SK-N-SH (cell line): ENCODE data around the gene MBLAC1. TPM values are rescaled to one million over a fixed set of nuclear protein-coding genes. Genes with fewer than 3 reads are reported as not detected.

Experiments used
- CTCF ChIA-PET: fragments of 300-600, 350-600 bp; formaldehyde crosslinking; extraction: SDS; loops from one replicate; lab custom pipeline; 2021; lab: Yijun Ruan, JAX
- POLR2A ChIA-PET: fragments of 350-600 bp; sonication (Branson Sonifier 250); formaldehyde crosslinking; extraction: SDS; loops from one replicate; lab custom pipeline; 2020; ENCODE audit warnings: antibody characterized with exemption, inconsistent platforms; lab: Yijun Ruan, JAX
- DNase-seq: peaks from one replicate; pipeline ENCODE4 v3.0.0; 2012
- H2AFZ ChIP-seq: fragments of 200-600 bp; sonication (generic); 2 replicates; pipeline ENCODE4 v1.8.1; 2016; ENCODE audit warnings: antibody characterized with exemption, mild to moderate bottlenecking, low read depth
- H3F3A ChIP-seq: fragments of 200-600 bp; sonication (generic); replicated peaks from 2 replicates; pipeline ENCODE3; 2016; ENCODE audit warnings: antibody characterized with exemption, mild to moderate bottlenecking; ENCODE audit not compliant: insufficient read depth
- H3K27ac ChIP-seq, 2 experiments: fragments of 200-500 bp in 1 of 2; fragments of 200-600 bp in 1 of 2; sonication (Bioruptor generic) in 1 of 2; sonication (generic), shearing (Covaris generic) in 1 of 2; 2 replicates each; pipeline versions ENCODE4 v1.5.1 to v1.6.1; 2014 to 2016; ENCODE audit warnings: low read depth in 2 of 2, inconsistent platforms in 1 of 2, low read length in 1 of 2, mild to moderate bottlenecking in 1 of 2, mixed read lengths in 1 of 2
- H3K27me3 ChIP-seq: fragments of 200-600 bp; sonication (generic), shearing (Covaris generic); 2 replicates; pipeline ENCODE4 v1.6.1; 2016; ENCODE audit warnings: mixed run types; ENCODE audit not compliant: insufficient read depth
- H3K36me3 ChIP-seq, 2 experiments: fragments of 200-500 bp in 1 of 2; fragments of 200-600 bp in 1 of 2; sonication (Bioruptor generic) in 1 of 2; sonication (generic) in 1 of 2; replicated peaks in 1 of 2; 2 replicates each; pipeline versions ENCODE3 to v1.5.1; 2014 to 2016; ENCODE audit warnings: low read length in 1 of 2, mild to moderate bottlenecking in 1 of 2; ENCODE audit not compliant: insufficient read depth in 2 of 2, control insufficient read depth in 1 of 2
- H3K4me1 ChIP-seq, 2 experiments: fragments of 200-500 bp in 1 of 2; fragments of 200-600 bp in 1 of 2; sonication (Bioruptor generic) in 1 of 2; sonication (generic), shearing (Covaris generic) in 1 of 2; 2 replicates each; pipeline versions ENCODE4 v1.5.1 to v1.6.1; 2014 to 2016; ENCODE audit warnings: low read depth in 1 of 2, low read length in 1 of 2, mixed run types in 1 of 2; ENCODE audit not compliant: insufficient read depth in 2 of 2, control insufficient read depth in 1 of 2
- H3K4me2 ChIP-seq: fragments of 200-600 bp; sonication (generic), shearing (Covaris generic); 2 replicates; pipeline ENCODE4 v1.6.1; 2017; ENCODE audit warnings: mixed run types
- H3K4me3 ChIP-seq, 2 experiments: fragments of 200-500 bp in 1 of 2; fragments of 200-600 bp in 1 of 2; sonication (Bioruptor generic) in 1 of 2; sonication (generic), shearing (Covaris generic) in 1 of 2; 2 replicates each; pipeline versions ENCODE4 v1.5.1 to v1.8.1; 2014 to 2016; ENCODE audit warnings: low read depth in 2 of 2, inconsistent platforms in 1 of 2, low read length in 1 of 2, mild to moderate bottlenecking in 1 of 2, mixed read lengths in 1 of 2, moderate library complexity in 1 of 2
- H3K79me2 ChIP-seq: fragments of 200-600 bp; sonication (generic); 2 replicates; pipeline ENCODE4 v1.8.1; 2017; ENCODE audit warnings: mild to moderate bottlenecking; ENCODE audit not compliant: insufficient read depth
- H3K9ac ChIP-seq: fragments of 200-600 bp; sonication (generic); 2 replicates; pipeline ENCODE4 v1.6.1; 2017; ENCODE audit warnings: mixed run types
- H3K9me2 ChIP-seq: fragments of 200-600 bp; sonication (generic); 2 replicates; pipeline ENCODE4 v1.6.1; 2017; ENCODE audit warnings: mixed run types
- H3K9me3 ChIP-seq: fragments of 200-600 bp; sonication (generic); 2 replicates; pipeline ENCODE4 v1.6.1; 2017; ENCODE audit warnings: mixed run types, mild to moderate bottlenecking, moderate library complexity
- H4K20me1 ChIP-seq: fragments of 200-600 bp; sonication (generic); 2 replicates; pipeline ENCODE4 v1.6.1; 2017; ENCODE audit warnings: mild to moderate bottlenecking, mixed run types; ENCODE audit not compliant: insufficient read depth
- CTCF ChIP-seq: fragments of 200-600 bp; sonication (generic); IDR thresholded peaks from 2 replicates; pipeline ENCODE4 v1.6.1; 2017; ENCODE audit warnings: antibody characterized with exemption, mild to moderate bottlenecking, moderate library complexity
- FOXJ3 ChIP-seq: sonication (generic); formaldehyde crosslinking; IDR thresholded peaks from 2 replicates; pipeline ENCODE4 v1.5.1; 2020; ENCODE audit warnings: mild to moderate bottlenecking, missing genetic modification reagents
- JUND ChIP-seq: IDR thresholded peaks from 2 replicates; pipeline ENCODE4 v1.4.0; 2012
- MXI1 ChIP-seq: IDR thresholded peaks from 2 replicates; pipeline ENCODE4 v1.6.1; 2012; ENCODE audit warnings: mild to moderate bottlenecking, low read depth, low read length, improper control_type of control experiment
- NFIC ChIP-seq: IDR thresholded peaks from 2 replicates; pipeline ENCODE4 v1.4.0; 2012; ENCODE audit warnings: borderline replicate concordance
- NRF1 ChIP-seq: IDR thresholded peaks from 2 replicates; pipeline ENCODE4 v1.6.1; 2012; ENCODE audit warnings: low read depth, mild to moderate bottlenecking, low read length
- PBX3 ChIP-seq: IDR thresholded peaks from 2 replicates; pipeline ENCODE4; 2012
- RCOR1 ChIP-seq: fragments of 150-350 bp; IDR thresholded peaks from 2 replicates; pipeline ENCODE4 v1.6.1; 2017; ENCODE audit warnings: antibody characterized with exemption, low read length
- REST ChIP-seq: IDR thresholded peaks from 2 replicates; pipeline ENCODE4 v1.6.1; 2012; ENCODE audit warnings: mild to moderate bottlenecking, low read depth, low read length, moderate library complexity
- TAF1 ChIP-seq: IDR thresholded peaks from 2 replicates; pipeline ENCODE4 v1.6.1; 2012; ENCODE audit warnings: low read depth, mild to moderate bottlenecking, low read length, moderate library complexity, borderline replicate concordance
- TCF12 ChIP-seq: IDR thresholded peaks from 2 replicates; pipeline ENCODE4 v1.4.0; 2012
- YY1 ChIP-seq: IDR thresholded peaks from 2 replicates; pipeline ENCODE4 v1.4.0; 2012; ENCODE audit warnings: low read depth, mild to moderate bottlenecking
- WGBS: methylation state at CpG from one replicate; pipeline ENCODE4 v1.1.6; 2017; ENCODE audit warnings: low lambda C conversion rate; 5-methylcytosine and 5-hydroxymethylcytosine counted together
- polyA plus RNA-seq, 3 experiments: library from polyadenylated mRNA; depleted of rRNA; stranded (reverse); fragments of >200 nt; gene quantifications; 2 replicates each; pipeline ENCODE4 v1.2.3, GENCODE V29; 2012
- TF ChIP-seq, protein P1 (sequence below): IDR thresholded peaks from 2 replicates; pipeline ENCODE4 v1.4.0; 2012; ENCODE audit warnings: low read depth
- TF ChIP-seq, protein P2 (sequence below): IDR thresholded peaks from 2 replicates; pipeline ENCODE4 v1.4.0; 2012; ENCODE audit warnings: low read depth, borderline replicate concordance

MBLAC1 gene
- polyA plus RNA-seq, 1 of the 3 experiments (the other 2 are of a cell fraction): 4.4 TPM

GRCh38 chr7:100147278-100147677, 20.5 kb downstream of the MBLAC1 start:
- no peak overlapping the region for H3K4me2 ChIP-seq
- peaks cover 12% of the 10 kb centered on the region for H3F3A ChIP-seq
- peaks cover 33% of the 10 kb centered on the region for H3K79me2 ChIP-seq
- peaks cover 5 to 7% of the 10 kb centered on the region in 2 experiments; a peak in 2 of 4 replicates for H3K4me1 ChIP-seq
- no peak for TF ChIP-seq TCF12
- TF ChIP-seq TAF1: no peak
- TF ChIP-seq CTCF: no peak
- no peak for TF ChIP-seq NRF1
- no peak for TF ChIP-seq JUND
- TF ChIP-seq PBX3: no peak
- TF ChIP-seq, protein P1, sequence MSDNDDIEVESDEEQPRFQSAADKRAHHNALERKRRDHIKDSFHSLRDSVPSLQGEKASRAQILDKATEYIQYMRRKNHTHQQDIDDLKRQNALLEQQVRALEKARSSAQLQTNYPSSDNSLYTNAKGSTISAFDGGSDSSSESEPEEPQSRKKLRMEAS: no peak
- TF ChIP-seq, protein P2, sequence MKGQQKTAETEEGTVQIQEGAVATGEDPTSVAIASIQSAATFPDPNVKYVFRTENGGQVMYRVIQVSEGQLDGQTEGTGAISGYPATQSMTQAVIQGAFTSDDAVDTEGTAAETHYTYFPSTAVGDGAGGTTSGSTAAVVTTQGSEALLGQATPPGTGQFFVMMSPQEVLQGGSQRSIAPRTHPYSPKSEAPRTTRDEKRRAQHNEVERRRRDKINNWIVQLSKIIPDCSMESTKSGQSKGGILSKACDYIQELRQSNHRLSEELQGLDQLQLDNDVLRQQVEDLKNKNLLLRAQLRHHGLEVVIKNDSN: no peak
- no peak for TF ChIP-seq MXI1
- no peak for TF ChIP-seq FOXJ3 (CRISPR knock-in tag)
- no peak for TF ChIP-seq REST
- no peak for TF ChIP-seq NFIC
- no peak for TF ChIP-seq YY1
- no peak for TF ChIP-seq RCOR1
- TF ChIP-seq, all 33 proteins: peak for 0
- no peaks in the 10 kb centered on the region for H3K27me3 ChIP-seq
- no peak for DNase-seq
- H3K27ac ChIP-seq: no peak overlapping the region
- ChIA-PET CTCF (interaction anchor here (0.8 to 6.5 kb wide), 6 partner anchors 16 to 168 kb away, joined by 3 to 73 read pairs (median 3); no protein-coding TSS in a partner anchor), POLR2A (no interaction called here)
- peaks cover 0 to 13% of the 10 kb centered on the region in 2 experiments for H3K36me3 ChIP-seq
- H4K20me1 ChIP-seq: no peaks in the 10 kb centered on the region
- H3K9me2 ChIP-seq: no peaks in the 10 kb centered on the region
- H3K9me3 ChIP-seq: no peaks in the 10 kb centered on the region
- 93% methylated on average over 2 of the region's 2 CpGs for WGBS
- no peak overlapping the region for H2AFZ ChIP-seq
- H3K4me3 ChIP-seq: no peak overlapping the region
- H3K9ac ChIP-seq: no peak overlapping the region
